GM18499 (cell line): ENCODE results near the gene GSTO2.

Experiments
- ATAC-seq: cut with Tn5 transposase; IDR thresholded peaks from one replicate; pipeline ENCODE4 v1.9.1; 2021; ENCODE audit warnings: moderate number of reproducible peaks; ENCODE audit not compliant: insufficient read depth, unreplicated experiment

GSTO2 gene

DNA sequence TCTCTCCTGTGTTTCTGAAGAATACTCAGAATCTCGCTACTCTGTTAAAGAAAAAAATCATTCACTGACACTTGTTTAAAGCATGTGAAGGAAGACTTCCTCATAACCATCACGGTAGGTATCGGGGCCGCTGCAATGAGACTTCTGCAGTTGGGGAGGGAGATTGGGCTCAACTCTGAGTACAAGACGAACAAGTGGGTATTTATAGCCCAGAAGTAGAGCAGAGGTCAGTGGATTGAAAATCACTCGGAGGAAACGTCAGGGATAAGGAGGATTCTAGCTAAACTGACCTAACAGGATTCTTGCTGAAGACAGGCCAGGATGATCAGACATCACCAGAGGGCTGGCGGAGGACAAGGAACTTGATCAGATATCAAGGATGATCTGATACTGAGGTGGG is 35.9 kb downstream of the GSTO2 start:
- ATAC-seq: no peak

DNA sequence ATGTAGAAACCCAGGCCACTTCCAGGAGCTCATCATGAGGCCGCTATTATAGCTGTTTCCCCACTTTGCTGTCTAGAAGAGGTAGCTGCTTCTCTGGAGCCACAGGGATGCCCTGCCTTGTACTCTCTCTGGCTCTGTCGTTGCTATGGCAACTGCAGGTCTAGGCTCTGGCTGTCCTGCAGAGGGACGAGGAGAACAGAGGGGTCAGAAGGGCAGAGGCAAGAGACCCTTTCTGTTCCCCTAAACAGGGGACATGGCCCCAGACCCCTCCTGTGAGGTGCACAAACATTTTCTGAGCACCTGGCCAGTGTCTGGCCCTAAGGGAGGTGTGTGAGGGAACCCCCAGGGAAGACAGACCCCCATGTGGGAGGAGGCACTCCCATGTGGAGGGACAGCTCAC is 37.9 kb downstream of the GSTO2 start:
- no peak for ATAC-seq

DNA sequence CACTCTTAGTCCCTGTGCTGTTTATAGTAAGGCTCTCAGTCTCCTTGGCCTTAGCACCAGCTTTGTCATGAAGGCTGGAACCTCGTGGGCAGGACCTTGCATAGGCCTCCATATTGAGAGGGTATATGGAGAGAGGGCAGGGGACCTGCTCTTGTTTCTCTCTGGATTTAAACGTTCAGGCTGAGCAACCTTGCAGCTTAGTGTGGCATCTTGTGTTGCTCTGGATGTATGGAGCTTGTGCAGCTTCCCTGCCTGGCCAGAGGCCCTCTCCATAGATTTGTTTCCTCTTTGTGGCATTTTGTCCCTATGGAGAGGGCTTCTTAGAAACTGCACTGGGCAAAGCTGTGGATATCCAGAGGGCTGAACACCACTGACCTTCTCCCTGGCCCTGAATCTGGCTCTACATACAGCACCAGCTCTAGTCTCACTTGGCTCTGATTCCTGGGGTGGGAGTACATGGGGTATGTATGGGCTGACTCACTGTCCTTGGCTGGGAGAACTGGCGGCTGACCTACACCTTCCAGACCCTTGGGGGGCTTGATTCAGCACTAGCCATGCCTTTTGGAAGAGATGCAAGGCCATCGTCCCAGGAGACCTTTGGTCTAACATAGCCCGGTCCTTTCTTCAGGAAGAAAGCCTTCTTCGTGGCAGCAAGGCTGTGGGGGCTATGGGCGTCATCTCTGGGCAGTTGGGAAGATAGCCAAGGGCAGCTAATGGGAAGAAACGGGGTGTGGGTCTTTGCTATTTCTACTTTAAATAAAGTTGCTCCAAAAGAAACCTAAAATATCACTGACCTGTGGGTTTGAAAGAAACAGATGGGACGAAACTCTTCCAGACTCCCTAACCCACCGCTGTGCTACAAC is 38.8 kb downstream of the GSTO2 start:
- no peak for ATAC-seq

DNA sequence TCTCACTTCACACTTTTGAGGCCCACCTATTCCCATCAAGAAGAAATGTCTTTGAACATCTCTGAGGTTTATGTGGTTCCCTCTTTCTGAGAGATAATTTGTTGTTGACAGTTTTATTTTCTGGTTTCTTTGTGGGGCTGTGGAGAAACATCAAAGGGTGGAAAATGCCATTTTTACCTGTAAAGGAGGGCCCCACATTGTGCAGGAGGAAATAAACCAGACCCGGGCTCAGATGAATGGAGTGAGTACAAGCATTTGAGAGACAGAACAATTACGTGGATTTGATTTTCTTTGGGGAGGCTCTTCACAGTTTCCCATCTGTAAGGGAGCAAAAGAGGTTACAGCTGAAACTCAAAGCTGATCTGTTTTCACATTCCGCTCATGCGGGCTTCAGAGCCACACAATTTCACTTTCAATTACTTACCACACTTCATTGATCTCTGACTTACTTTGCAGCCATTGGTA is 39.5 kb downstream of the GSTO2 start:
- peak; percentile 74 for ATAC-seq

DNA sequence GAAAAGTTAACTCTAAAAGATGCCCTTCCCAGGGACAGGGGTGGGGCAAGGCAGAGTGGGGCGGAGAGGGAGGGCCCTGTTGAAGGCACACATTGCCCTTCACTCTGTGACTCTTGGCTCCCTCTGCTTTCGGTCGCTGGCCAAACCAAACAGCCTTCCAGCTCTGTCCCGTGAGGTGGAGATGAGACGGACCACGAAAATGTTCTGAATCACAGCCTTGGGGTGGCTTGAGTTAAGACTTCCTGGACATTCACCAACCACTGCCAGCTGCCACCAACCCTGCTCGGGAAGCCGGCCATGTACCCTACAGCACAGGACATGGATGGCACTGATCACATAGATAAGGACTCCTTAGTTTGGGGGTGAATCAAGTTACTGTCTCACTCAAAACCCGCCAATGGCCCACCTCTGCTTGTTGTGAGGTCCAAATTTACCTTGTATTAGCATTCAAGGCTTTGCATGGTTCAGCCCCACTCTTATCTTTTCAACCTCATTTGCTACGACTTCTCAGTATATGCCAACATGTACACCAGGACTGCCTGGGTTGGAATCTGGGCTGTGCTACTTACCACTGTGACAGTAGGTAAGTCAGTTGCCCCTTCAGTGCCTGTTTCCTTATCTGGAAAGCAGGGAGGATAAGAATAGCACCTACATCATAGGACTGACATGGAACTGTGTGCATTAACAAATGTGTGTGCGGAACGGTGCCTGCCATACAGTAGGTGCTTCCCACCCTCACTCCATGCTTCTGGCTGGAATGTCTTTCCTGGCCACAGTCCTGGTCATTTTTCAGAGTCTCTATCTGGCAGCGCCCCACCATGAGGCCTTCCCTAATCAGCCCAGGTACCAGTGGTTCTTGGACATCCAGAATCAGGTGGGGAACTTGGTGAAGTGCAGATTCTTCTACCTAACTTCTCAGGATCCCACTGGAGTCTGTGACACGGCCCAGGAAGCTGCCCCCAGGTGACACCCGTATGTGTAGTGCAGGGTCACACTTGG is 41.3 kb downstream of the GSTO2 start:
- ATAC-seq: no peak

DNA sequence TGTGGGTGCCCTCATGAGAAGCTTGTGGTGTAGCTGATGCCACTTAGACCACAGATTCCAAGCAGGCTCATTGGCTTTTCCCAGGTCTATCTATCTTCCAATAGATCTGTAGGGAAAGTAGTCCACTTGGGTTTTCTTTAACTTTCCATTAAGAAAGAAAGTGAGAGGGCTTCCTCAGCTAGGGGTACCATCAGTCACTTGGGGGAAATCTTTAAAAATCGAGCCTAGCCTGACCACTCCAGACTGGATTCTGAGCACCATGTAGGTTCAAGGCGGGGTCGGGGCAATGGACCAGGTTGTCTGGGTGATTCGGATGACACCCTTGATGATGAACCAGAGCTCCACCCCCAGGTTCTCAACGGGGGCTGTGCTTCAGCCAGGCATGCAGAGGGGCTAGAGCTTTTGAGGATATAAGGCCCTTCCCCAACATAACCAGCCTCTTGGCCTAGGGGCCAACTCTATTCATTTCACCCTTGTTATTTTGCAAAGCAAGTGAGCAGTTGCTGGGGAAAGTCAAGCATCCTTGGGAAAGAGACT is 42.3 kb downstream of the GSTO2 start:
- ATAC-seq: no peak

DNA sequence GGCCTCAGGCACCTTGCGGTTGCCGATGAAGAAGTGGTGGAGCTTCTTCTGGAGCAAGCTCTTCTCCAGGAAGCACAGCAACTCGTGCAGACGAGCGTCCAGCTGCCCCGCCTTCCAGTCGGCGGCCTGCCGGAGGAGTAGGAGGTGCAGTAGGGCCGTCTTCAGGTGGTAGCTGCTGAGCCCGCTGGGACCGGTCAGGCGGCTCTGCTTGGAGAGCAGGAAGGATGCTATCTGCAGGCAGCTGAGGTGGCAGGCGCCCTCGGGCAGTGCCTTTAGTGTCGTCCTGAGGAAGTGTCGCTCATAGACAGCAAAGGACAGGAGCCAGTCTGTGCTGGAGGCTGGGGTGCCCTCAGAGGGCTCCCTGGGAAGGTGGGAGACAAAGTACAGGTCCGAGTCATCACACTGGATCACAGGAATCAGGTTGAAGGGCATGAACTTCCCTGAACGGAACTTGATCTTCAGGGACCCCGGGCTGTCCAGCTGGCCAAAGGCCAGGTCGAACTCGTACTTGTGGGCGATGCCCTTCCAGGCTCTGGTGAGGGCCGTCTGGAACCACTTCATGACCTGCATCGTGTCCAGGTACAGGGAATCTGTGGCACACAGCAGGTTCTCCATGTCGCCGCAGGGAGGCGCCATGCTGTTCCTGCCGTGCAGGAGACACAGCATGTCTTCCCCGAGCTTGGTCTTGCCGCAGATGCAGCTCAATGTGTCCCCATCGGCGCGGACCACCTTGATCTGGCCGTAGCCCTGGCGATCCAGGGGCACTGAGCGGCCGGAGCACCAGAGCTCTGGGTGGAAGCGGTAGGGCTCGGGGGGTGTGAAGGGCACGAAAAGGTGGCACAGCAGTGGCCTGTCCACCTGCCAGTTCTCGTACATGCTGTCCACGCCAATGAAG is 45.9 kb downstream of the GSTO2 start:
- ATAC-seq: no peak

DNA sequence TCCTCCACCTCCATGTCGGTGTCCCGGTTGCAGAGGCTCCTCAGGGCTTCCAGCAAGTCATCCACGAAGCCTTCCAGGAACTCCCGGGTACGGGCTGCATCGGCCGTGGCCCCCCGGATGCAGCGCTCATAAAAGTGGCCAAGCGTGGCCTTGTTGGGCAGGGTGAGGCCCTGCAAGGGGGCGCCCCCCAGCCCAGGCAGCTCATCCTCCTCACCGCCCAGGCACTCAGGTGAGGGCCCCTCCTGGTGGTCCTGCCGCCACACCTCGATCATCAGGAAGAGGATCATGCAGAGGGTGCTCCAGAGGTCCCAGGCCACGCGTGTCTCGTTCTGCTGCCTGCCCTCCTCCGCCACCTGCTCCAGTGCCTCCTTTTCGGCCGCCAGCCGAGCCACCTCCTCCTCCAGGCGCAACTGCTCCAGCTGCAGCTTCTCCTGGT is 46.5 kb downstream of the GSTO2 start:
- no peak for ATAC-seq

DNA sequence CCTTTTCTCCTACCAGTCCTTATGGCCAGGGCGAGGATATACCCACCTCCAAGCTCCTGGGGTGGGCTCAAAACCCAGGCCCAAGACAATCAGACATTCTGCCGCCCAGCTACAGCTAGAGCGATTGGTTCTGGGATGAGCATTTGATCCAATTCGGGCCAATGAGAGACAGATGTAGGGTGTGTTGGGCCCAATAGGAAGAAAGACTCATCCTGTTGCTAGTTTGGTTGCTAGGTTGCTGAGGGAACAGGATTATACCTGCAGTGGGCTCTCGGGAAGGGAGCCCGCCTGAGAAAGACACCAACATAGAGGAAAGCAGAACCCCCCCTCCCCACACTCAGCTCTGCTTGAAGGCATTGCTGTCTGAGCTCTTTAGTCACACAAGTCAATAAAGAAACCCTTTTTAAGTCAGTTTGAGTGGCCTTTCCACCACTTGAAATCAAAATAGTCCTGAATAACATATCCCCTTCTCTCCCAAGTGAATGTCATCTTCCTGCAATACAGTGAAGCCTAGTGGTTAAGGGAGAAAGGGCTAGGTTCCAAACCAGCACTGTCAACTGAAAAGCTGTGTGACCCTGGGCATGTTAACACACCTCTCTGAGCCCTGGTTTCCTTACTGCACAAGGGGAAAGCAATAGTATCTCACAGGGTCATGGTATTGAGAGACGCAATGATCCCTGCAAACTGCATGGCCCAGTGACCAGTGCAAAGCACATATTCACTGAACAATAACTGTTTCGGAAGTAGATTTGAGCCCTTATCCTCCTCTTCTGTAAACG is 47.5 kb downstream of the GSTO2 start:
- ATAC-seq: no peak

DNA sequence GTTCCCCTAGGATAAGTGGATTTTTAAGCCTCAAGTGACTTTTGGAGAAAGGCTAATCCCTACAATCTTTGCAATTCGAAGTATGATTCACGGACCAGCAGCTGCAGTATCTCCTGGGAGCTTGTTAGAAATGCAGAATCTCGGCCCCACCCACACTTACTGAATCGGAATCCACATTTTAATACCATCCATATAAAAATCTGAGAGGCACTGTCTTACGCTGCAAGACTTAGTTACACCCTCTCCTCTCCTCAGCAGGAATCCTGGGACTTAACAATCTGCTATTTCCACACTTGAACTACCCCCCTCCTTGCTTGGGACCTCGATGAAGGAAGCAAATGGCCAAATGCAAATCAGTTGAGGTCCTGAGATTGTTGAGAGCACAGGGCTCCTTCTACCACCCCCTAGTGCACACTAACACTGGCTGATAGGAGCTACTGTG is 48.3 kb downstream of the GSTO2 start:
- no peak for ATAC-seq

DNA sequence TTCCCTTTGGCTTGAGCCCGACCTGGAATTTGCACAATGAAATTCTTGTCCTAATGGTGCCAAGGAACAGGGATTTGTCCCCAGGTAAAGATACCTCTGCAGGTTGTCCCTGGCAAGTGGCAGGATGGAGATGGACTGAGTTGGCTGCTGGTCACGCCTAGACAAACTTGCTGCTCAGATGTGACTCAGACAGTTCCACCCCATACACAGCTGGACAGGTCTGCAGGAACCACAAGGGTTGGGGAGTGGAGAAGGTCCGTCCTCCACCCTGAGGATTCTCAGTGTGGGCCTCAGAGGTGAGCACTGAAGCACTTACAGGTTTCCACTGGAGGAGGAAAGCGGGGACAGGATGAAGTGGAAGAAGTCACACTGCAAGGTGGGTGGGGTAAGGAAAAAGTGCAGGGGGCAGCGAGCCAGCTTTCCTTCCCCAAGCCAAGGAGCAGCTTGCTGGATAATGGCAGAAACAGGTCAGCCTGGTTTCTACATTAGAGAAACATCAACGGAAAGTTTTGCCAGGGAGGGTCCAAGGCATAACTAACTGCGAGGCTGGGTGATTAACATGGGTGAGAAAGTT is 48.8 kb downstream of the GSTO2 start:
- ATAC-seq: no peak

DNA sequence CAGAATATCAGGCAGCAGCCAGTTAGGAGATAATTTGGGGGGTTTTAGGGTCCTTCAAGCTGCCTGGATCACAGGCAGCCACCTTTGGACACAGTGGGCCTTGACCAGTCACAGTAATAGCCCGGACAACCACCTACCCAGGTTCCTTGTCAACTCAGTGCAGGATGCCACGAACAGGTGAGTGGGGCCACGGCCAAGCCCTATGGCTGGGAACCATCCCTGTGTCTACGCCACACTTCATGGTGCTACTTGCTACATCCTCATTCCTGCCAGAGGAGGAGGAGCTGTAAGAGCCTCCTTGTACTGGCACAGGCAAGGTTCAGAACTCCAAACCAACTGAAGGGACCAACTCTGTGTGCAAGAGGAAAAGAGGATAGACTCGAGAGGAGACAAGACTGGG is 49.3 kb downstream of the GSTO2 start:
- no peak for ATAC-seq

DNA sequence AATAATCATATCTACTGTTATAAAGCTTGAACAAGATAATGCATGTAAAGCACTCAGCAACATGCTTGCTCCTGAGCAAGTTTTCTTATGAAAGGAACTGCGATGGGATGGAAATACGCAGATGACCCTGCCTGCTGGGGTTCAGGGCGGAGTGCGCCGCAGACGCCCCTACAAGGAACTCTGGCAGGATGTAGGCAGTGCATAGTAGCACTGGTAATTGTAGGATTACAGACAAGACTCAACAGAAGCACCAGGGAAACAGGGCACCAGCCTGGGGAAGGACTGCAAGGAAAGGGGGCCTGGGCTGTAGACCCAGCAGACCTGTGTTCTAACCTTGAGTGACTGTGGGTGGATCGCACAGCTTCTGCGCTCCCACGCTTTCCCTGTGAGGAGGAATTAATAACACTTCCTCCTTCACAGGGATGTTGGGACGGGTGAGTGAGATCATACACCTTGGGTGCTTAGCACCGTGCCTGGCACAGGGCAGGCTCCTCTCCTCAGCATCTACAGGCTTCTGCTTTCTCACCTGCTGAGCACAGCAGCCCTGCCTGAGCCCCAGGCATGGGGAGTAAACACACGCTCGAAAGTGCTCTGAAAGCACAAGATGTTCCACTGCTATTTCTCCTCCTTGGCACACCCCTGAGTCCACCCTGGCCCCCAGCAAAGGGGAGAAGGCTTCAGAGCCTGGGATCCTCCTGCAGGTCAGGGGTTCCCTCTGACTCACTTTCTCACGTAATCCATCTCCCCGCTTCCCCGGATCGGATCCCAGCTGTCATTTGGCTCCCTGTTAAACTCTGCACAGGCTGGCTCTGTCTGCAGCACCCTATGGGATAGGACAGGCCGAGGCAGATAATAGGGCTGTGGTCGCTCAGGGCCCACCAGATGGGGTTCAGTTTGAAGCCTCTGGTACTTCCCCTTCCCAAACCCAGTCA is 50.1 kb downstream of the GSTO2 start:
- no peak for ATAC-seq

DNA sequence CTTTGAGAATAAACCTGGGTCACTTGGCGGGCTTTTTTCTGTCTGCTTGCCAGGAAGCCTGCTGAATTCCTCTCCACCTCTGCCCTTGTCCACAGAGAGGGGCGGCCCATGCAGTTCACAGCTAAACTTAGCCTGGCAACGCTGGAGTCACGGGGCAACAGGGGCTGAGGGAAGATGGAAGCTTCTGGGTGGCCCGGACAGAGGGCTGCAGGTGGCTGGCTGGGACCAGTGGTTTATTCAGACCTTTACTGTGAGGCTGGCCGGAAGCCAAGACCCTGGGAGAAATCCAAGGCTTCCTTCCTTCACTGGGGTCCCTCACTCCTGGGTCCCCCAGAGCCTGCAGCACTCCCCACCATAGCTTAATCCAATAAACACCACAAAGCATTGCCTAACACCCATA is 52.2 kb downstream of the GSTO2 start:
- ATAC-seq: no peak

DNA sequence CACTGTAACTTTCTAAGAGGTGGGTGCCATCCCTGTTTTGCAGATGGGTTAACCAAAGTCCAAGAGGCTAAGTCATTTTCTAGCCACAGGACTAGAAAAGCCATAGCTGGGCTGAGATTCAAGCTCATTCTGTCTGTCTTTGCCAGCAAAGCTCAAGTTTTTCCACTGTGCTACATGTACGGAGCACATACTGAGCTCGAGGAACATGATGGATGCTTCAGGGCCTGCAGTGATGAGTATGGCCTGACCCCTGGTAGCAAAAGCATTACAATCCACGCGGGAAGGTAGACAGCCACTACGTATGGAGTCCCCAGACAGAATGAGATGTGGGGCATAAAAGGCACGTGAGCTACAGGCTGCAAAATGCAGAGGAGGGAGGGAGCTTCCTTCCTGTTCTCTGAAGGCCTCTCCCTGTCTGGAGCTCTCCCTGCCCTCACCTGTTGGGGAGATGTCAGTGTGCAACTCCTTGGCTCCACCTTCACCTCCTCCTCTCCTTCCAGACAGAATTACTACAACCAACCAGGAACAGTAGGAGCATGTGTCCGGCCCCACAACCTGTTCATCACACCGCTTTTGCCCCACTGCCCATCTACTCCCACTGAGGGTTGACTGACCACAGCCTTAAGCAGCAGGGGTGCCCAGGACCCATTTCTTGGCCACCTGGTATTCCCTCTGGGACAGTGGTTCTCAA is 52.9 kb downstream of the GSTO2 start:
- no peak for ATAC-seq

DNA sequence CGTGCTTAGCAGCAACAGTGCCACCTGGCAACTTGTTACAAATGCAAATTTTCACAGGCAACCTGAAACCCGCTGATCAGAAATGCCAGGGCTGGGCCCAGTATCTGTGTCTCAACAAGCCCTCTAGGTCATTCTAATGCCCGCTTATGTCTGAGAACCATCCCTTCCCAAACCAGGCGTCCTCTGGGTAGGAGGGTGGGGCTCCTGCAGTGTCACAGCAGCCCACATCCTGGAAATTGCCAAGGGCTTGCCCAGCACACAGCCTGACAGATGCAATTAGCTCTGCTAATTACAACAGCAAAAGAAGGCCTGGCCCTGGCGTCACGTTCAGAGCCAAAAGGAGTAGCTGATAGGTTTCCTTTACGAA is 53.4 kb downstream of the GSTO2 start:
- ATAC-seq: no peak

DNA sequence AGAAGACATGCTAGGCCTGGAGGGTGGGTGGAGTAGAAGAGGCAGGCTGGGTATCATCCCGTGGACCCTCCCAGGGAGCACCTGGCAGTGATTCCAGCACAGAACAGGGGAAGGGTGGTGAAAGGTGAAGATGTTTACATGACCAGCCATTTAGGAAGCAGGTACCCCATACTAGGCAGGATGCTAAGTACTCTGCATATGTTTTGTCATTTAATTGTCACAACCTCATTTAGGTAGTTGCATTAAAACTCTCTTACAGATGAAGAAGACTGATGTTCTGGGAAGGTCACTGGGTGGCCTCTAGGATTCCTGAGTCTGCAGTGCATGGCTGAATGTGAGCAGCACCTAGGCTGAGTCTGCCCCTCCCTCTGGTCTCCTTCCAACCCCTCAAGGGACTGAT is 54.1 kb downstream of the GSTO2 start:
- no peak for ATAC-seq
